Lower leg skin (tissue), 3 donors: ENCODE data around the gene TUBB1.

Experiments used
- CTCF ChIP-seq, 3 donors: fragments of 450-650 bp; IDR thresholded peaks; one replicate each; pipeline ENCODE4 v1.5.1; 2016; ENCODE audit warnings: antibody characterized with exemption in 3 of 3, mild to moderate bottlenecking in 3 of 3, moderate library complexity in 2 of 3
- POLR2A ChIP-seq, 2 donors: fragments of 450-650 bp; IDR thresholded peaks; one replicate each; pipeline ENCODE4 v1.6.1; 2016 to 2017; ENCODE audit warnings: antibody characterized with exemption in 2 of 2, mild to moderate bottlenecking in 1 of 2, moderate library complexity in 1 of 2

GRCh38 chr20:59005523-59006166, 13.6 kb upstream of the TUBB1 start:
- TF ChIP-seq CTCF (IDR thresholded peaks at IDR 0.05) (no peak), POLR2A (IDR thresholded peaks at IDR 0.05) (no peak)
